Measurements from ENCODE around the gene CCDC80. TPM values are rescaled to one million over a fixed set of nuclear protein-coding genes. Genes with fewer than 3 reads are reported as not detected.
"Not testable (repeated sequence)": the region's sequence is repeated elsewhere in the genome, so short reads cannot be mapped to it uniquely, and the experiment has no call there.

The CCDC80 gene
- total and polyA plus RNA-seq, 5 donors from 2014 or later, result 0.05 to 0.10 (median 0.07) TPM; not detected in 2

GRCh38 chr3:112579697-112580096 lies 61.2 kb downstream of the CCDC80 start:
- Histone ChIP-seq H3K27ac (ENCODE audit: insufficient read depth, low read length, poor library complexity, severe bottlenecking) (no peak overlapping the region), H3K36me3 (ENCODE audit: control insufficient read depth, insufficient read depth, low read length) (peaks cover 58% of the 10 kb centered on the region)

DNA sequence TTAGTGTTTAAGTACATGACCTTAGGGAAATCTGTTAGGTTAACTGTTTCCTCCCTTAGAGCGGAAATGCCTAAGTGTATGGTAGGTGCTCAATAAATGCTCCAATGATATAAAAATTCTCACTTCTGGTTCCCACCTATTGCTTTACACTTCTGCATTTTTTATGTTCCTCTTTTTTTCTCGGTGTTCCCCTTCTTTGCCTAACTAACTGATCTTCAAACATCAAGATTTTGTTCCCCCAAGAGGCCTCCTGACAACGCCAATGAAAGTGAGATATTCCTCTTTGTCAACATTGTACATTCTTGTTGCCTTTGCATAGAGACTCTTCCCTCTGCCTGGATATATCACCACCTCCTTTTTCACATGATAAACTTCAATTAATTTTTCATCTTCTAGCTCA lies 61.7 kb downstream of the CCDC80 start:
- Mint-ChIP-seq H3K27me3 (no peaks in the 10 kb centered on the region), H3K27ac (no peak overlapping the region), H3K4me1 (peaks cover 5 to 15% (median 6%) of the 10 kb centered on the region in 4 donors), H3K9me3 (no peaks in the 10 kb centered on the region), H3K4me3 (no peak overlapping the region), H3K36me3 (peaks cover 31% of the 10 kb centered on the region)
- H3K27ac ChIP-seq (ENCODE audit: insufficient read depth, low read length, poor library complexity, severe bottlenecking), result no peak overlapping the region
- ATAC-seq (ENCODE audit: low read depth in 2 of 2) (no peak), DNase-seq (no peak)
- peaks cover 54% of the 10 kb centered on the region for H3K36me3 ChIP-seq (ENCODE audit: control insufficient read depth, insufficient read depth, low read length)
- no peak overlapping the region for H3K4me3 ChIP-seq (ENCODE audit: low read depth, low read length)
- no peaks in the 10 kb centered on the region for H3K4me1 ChIP-seq (ENCODE audit: control insufficient read depth, insufficient read depth, low read length, poor library complexity, severe bottlenecking)
- H3K27me3 ChIP-seq (ENCODE audit: control insufficient read depth, insufficient read depth, low read length), result no peaks in the 10 kb centered on the region
- H3K9me3 ChIP-seq (ENCODE audit: control insufficient read depth in 2 of 2, low read length in 2 of 2), result no peaks in the 10 kb centered on the region

More at GRCh38 chr3:112579697-112580096, 61.2 kb downstream of the CCDC80 start:
- DNase-seq (no peak), ATAC-seq (ENCODE audit: low read depth in 2 of 2) (no peak)
- Mint-ChIP-seq H3K36me3 (peaks cover 33% of the 10 kb centered on the region), H3K4me3 (no peak overlapping the region), H3K4me1 (peaks cover 5 to 15% (median 6%) of the 10 kb centered on the region in 4 donors), H3K27me3 (no peaks in the 10 kb centered on the region), H3K27ac (no peak overlapping the region), H3K9me3 (no peaks in the 10 kb centered on the region)
- Histone ChIP-seq H3K4me3 (ENCODE audit: low read depth, low read length) (no peak overlapping the region), H3K9me3 (ENCODE audit: control insufficient read depth in 2 of 2, low read length in 2 of 2) (no peaks in the 10 kb centered on the region), H3K4me1 (ENCODE audit: control insufficient read depth, insufficient read depth, low read length, poor library complexity, severe bottlenecking) (no peaks in the 10 kb centered on the region), H3K27me3 (ENCODE audit: control insufficient read depth, insufficient read depth, low read length) (no peaks in the 10 kb centered on the region)

- H3K4me1 ChIP-seq (ENCODE audit: control insufficient read depth, insufficient read depth, low read length, poor library complexity, severe bottlenecking), result no peaks in the 10 kb centered on the region
- H3K4me3 ChIP-seq (ENCODE audit: low read depth, low read length), result no peak overlapping the region
- Mint-ChIP-seq H3K27me3 (no peaks in the 10 kb centered on the region), H3K27ac (peak overlapping the region in 1 of 3 donors; percentile 89), H3K9me3 (no peaks in the 10 kb centered on the region), H3K36me3 (peaks cover 40% of the 10 kb centered on the region), H3K4me3 (no peak overlapping the region), H3K4me1 (peaks cover 14 to 22% (median 17%) of the 10 kb centered on the region in 4 donors)
- no peak overlapping the region for H3K27ac ChIP-seq (ENCODE audit: insufficient read depth, low read length, poor library complexity, severe bottlenecking)
- DNase-seq (no peak), ATAC-seq (ENCODE audit: low read depth in 2 of 2) (no peak)
- no peaks in the 10 kb centered on the region for H3K9me3 ChIP-seq (ENCODE audit: control insufficient read depth in 2 of 2, low read length in 2 of 2)
- H3K36me3 ChIP-seq (ENCODE audit: control insufficient read depth, insufficient read depth, low read length), result peaks cover 45% of the 10 kb centered on the region
- H3K27me3 ChIP-seq (ENCODE audit: control insufficient read depth, insufficient read depth, low read length), result no peaks in the 10 kb centered on the region
Observed at GRCh38 chr3:112572701-112573100, 68.2 kb downstream of the CCDC80 start.

DNA sequence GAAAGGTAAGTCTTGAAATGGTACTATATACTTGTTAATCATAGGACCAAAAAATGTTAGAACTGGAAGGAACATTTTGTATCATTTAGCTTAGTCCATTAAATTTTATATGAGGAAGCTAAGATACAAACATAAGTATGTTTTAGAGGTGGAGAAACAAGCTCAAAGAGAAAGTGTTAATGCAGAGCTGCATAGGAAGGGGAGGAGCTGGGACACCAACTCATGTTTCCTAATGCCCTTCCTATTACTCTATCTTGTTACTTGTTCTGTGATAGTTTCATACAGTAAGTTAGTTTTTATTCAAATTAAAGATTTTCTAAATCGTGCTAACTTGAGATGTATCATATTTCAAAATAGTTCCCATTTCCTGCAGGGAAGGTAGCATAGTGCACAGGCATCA lies 71.7 kb downstream of the CCDC80 start:
- ATAC-seq (ENCODE audit: low read depth in 2 of 2) (no peak), DNase-seq (no peak)
- peaks cover 16 to 25% (median 23%) of the 10 kb centered on the region in 4 donors for H3K4me1 Mint-ChIP-seq
- no peaks in the 10 kb centered on the region for H3K27me3 Mint-ChIP-seq
- Histone ChIP-seq H3K9me3 (ENCODE audit: control insufficient read depth in 2 of 2, low read length in 2 of 2) (no peaks in the 10 kb centered on the region), H3K4me3 (ENCODE audit: low read depth, low read length) (no peak overlapping the region), H3K27me3 (ENCODE audit: control insufficient read depth, insufficient read depth, low read length) (no peaks in the 10 kb centered on the region), H3K36me3 (ENCODE audit: control insufficient read depth, insufficient read depth, low read length) (peaks cover 41% of the 10 kb centered on the region), H3K4me1 (ENCODE audit: control insufficient read depth, insufficient read depth, low read length, poor library complexity, severe bottlenecking) (no peaks in the 10 kb centered on the region), H3K27ac (ENCODE audit: insufficient read depth, low read length, poor library complexity, severe bottlenecking) (no peak overlapping the region)
- H3K4me3 Mint-ChIP-seq, result peak overlapping the region in 1 of 4 donors; percentile 30
- no peak overlapping the region for H3K27ac Mint-ChIP-seq
- peaks cover 45% of the 10 kb centered on the region for H3K36me3 Mint-ChIP-seq
- H3K9me3 Mint-ChIP-seq, result no peaks in the 10 kb centered on the region

GRCh38 chr3:112568642-112569041 lies 72.3 kb downstream of the CCDC80 start:
- no peak overlapping the region for H3K4me3 Mint-ChIP-seq
- no peaks in the 10 kb centered on the region for H3K9me3 Mint-ChIP-seq
- H3K27me3 Mint-ChIP-seq, result no peaks in the 10 kb centered on the region
- H3K27ac Mint-ChIP-seq, result no peak overlapping the region
- Histone ChIP-seq H3K9me3 (ENCODE audit: control insufficient read depth in 2 of 2, low read length in 2 of 2) (no peaks in the 10 kb centered on the region), H3K36me3 (ENCODE audit: control insufficient read depth, insufficient read depth, low read length) (peaks cover 36% of the 10 kb centered on the region), H3K27ac (ENCODE audit: insufficient read depth, low read length, poor library complexity, severe bottlenecking) (no peak overlapping the region), H3K4me3 (ENCODE audit: low read depth, low read length) (no peak overlapping the region), H3K27me3 (ENCODE audit: control insufficient read depth, insufficient read depth, low read length) (no peaks in the 10 kb centered on the region), H3K4me1 (ENCODE audit: control insufficient read depth, insufficient read depth, low read length, poor library complexity, severe bottlenecking) (peaks cover 2% of the 10 kb centered on the region)
- ATAC-seq (ENCODE audit: low read depth in 2 of 2), result no peak
- H3K36me3 Mint-ChIP-seq, result peaks cover 39% of the 10 kb centered on the region
- peaks cover 17 to 31% (median 25%) of the 10 kb centered on the region in 4 donors for H3K4me1 Mint-ChIP-seq
- DNase-seq, result no peak

DNA sequence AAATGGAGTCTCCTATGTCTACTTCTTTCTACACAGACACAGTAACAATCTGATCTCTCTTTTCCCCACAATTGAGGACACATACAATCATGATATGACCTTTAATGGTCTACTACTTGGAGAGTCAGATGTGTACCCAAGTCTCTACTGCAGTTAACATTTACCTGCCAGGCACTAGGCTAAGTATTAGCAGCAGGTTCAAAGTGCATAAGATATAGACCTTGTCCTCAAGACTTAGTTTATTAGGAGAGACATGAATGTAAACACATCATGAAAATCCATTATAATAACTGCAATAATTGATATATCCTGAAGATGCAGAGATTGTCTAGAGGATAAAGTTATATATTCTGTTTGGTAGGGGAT lies 76.0 kb downstream of the CCDC80 start:
- H3K4me3 ChIP-seq (ENCODE audit: low read depth, low read length), result no peak overlapping the region
- no peak overlapping the region for H3K27ac ChIP-seq (ENCODE audit: insufficient read depth, low read length, poor library complexity, severe bottlenecking)
- peaks cover 15% of the 10 kb centered on the region for H3K36me3 Mint-ChIP-seq
- peaks cover 20% of the 10 kb centered on the region for H3K4me1 ChIP-seq (ENCODE audit: control insufficient read depth, insufficient read depth, low read length, poor library complexity, severe bottlenecking)
- DNase-seq (no peak), ATAC-seq (ENCODE audit: low read depth in 2 of 2) (no peak)
- no peaks in the 10 kb centered on the region for H3K27me3 ChIP-seq (ENCODE audit: control insufficient read depth, insufficient read depth, low read length)
- H3K27me3 Mint-ChIP-seq, result peaks cover 4% of the 10 kb centered on the region
- no peak overlapping the region for H3K27ac Mint-ChIP-seq
- peaks cover 16% of the 10 kb centered on the region for H3K36me3 ChIP-seq (ENCODE audit: control insufficient read depth, insufficient read depth, low read length)
- peaks cover 28 to 56% (median 43%) of the 10 kb centered on the region in 4 donors for H3K4me1 Mint-ChIP-seq
- no peak overlapping the region for H3K4me3 Mint-ChIP-seq
- H3K9me3 Mint-ChIP-seq, result no peaks in the 10 kb centered on the region
- H3K9me3 ChIP-seq (ENCODE audit: control insufficient read depth in 2 of 2, low read length in 2 of 2), result no peaks in the 10 kb centered on the region

DNA sequence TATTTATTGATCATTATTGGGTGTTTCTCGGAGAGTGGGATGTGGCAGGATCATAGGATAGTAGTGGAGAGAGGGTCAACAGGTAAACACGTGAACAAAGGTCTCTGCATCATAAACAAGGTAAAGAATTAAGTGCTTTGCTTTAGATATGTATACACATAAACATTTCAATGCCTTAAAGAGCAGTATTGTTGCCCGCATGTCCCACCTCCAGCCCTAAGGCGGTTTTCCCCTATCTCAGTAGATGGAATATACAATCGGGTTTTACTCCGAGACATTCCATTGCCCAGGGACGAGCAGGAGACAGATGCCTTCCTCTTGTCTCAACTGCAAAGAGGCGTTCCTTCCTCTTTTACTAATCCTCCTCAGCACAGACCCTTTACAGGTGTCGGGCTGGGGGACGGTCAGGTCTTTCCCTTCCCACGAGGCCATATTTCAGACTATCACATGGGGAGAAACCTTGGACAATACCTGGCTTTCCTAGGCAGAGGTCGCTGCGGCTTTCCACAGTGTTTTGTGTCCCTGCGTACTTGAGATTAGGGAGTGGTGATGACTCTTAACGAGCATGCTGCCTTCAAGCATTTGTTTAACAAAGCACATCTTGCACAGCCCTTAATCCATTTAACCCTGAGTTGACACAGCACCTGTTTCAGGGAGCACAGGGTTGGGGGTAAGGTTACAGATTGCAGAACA lies 76.5 kb downstream of the CCDC80 start:
- not testable (repeated sequence) for DNase-seq; H3K9me3 Mint-ChIP-seq; H3K27ac ChIP-seq (ENCODE audit: insufficient read depth, low read length, poor library complexity, severe bottlenecking); H3K27me3 ChIP-seq (ENCODE audit: control insufficient read depth, insufficient read depth, low read length); H3K4me3 ChIP-seq (ENCODE audit: low read depth, low read length); H3K27me3 Mint-ChIP-seq; ATAC-seq (ENCODE audit: low read depth in 2 of 2); H3K9me3 ChIP-seq (ENCODE audit: control insufficient read depth in 2 of 2, low read length in 2 of 2)
- Histone ChIP-seq H3K36me3 (ENCODE audit: control insufficient read depth, insufficient read depth, low read length) (peaks cover 11% of the 10 kb centered on the region), H3K4me1 (ENCODE audit: control insufficient read depth, insufficient read depth, low read length, poor library complexity, severe bottlenecking) (peaks cover 26% of the 10 kb centered on the region)
- peak overlapping the region in 1 of 3 donors; percentile 20 for H3K27ac Mint-ChIP-seq
- H3K4me1 Mint-ChIP-seq, result peaks cover 33 to 57% (median 48%) of the 10 kb centered on the region in 4 donors
- peak overlapping the region in 3 of 4 donors; percentile 1 to 97 (median 10) for H3K4me3 Mint-ChIP-seq
- H3K36me3 Mint-ChIP-seq, result peaks cover 12% of the 10 kb centered on the region

Data from CD4-positive, CD25-positive, alpha-beta regulatory T cell (primary cell).